ENCODE data around the gene CTDNEP1. TPM values are rescaled to one million over a fixed set of nuclear protein-coding genes. Genes with fewer than 3 reads are reported as not detected.

CTDNEP1 gene
- total and polyA plus RNA-seq, 10 donors: 69.3 to 133 (median 98.0) TPM

DNA sequence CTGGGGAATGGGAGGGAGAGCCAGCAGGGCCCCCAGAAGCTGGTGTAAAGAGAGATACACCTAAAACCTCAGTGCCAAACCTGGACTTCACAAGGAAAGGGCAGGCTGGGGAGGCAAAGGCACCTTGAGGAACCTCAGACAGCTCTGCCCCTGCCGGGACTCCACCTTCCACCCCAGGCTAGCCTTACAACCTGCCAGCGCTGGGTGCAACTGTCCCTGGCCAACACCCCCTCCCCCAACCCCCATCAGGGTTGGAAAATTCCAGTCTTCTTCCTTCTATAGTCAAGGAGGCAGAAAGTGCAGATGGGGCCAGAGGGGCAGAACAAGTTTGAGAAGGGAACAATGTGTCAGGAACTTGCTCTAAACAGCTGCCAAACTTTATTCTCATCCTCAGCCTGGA, 40.7 kb upstream of the CTDNEP1 start:
- Histone ChIP-seq H3K27me3 (replicated peaks in 1 of 7) (peaks cover 0 to 96% (median 38%) of the 10 kb centered on the region in 7 donors), H3K4me1 (peaks cover 17 to 40% (median 33%) of the 10 kb centered on the region in 6 donors), H3K9me3 (no peaks in the 10 kb centered on the region), H3K4me3 (no peak overlapping the region), H3K36me3 (no peaks in the 10 kb centered on the region), H3K27ac (no peak overlapping the region)
- 33 to 95% (median 83%) methylated on average over 1 to 2 of the region's 2 CpGs for WGBS, 5 donors
- TF ChIP-seq, protein P1, sequence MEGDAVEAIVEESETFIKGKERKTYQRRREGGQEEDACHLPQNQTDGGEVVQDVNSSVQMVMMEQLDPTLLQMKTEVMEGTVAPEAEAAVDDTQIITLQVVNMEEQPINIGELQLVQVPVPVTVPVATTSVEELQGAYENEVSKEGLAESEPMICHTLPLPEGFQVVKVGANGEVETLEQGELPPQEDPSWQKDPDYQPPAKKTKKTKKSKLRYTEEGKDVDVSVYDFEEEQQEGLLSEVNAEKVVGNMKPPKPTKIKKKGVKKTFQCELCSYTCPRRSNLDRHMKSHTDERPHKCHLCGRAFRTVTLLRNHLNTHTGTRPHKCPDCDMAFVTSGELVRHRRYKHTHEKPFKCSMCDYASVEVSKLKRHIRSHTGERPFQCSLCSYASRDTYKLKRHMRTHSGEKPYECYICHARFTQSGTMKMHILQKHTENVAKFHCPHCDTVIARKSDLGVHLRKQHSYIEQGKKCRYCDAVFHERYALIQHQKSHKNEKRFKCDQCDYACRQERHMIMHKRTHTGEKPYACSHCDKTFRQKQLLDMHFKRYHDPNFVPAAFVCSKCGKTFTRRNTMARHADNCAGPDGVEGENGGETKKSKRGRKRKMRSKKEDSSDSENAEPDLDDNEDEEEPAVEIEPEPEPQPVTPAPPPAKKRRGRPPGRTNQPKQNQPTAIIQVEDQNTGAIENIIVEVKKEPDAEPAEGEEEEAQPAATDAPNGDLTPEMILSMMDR (IDR thresholded peaks at IDR 0.05 in 8 of 11, conservative IDR thresholded peaks at IDR 0.05 in 3 of 11): no peak
- TF ChIP-seq POLR2A (IDR thresholded peaks at IDR 0.05) (no peak), POLR2AphosphoS5 (IDR thresholded peaks at IDR 0.05) (no peak)
- DNase-seq: no peak
- intact Hi-C loops (cut with DNase I; ENCODE audit: low total_unique reads): loop anchor here (10.0 kb wide), 1 partner anchor 53 kb away; no protein-coding TSS in a partner anchor

DNA sequence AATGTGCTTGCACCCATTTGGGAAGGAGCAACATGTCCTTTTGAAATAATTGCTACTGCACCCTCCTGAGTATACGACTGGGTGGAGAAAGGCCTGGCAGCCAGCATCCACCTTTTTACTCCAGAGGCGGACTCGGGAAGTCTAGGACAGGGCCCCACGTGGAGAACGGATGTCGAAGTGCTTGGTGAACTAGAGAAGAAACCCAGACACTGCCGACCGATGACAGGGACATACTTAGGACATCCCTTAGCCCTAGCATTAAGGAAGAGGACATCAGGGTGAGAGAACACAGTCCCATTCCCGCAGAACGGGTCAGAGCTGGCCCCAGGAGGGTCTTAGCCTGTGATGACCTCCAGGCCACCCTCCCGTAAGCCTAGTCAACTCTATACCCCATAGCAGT, 39.2 kb upstream of the CTDNEP1 start:
- Histone ChIP-seq H3K4me3 (no peak overlapping the region), H3K36me3 (no peaks in the 10 kb centered on the region), H3K9me3 (no peaks in the 10 kb centered on the region), H3K27ac (no peak overlapping the region), H3K27me3 (replicated peaks in 1 of 7) (peaks cover 0 to 95% (median 30%) of the 10 kb centered on the region in 7 donors), H3K4me1 (peaks cover 8 to 27% (median 21%) of the 10 kb centered on the region in 6 donors)
- no peak for DNase-seq
- TF ChIP-seq, protein P1 (IDR thresholded peaks at IDR 0.05 in 8 of 11, conservative IDR thresholded peaks at IDR 0.05 in 3 of 11): no peak
- no peak for TF ChIP-seq POLR2A (IDR thresholded peaks at IDR 0.05)
- no peak for TF ChIP-seq POLR2AphosphoS5 (IDR thresholded peaks at IDR 0.05)
- WGBS, 5 donors: 73 to 90% (median 84%) methylated on average over 11 of the region's 11 CpGs
- intact Hi-C loops (cut with DNase I; ENCODE audit: low total_unique reads): loop anchor here (10.0 kb wide), 1 partner anchor 54 kb away; no protein-coding TSS in a partner anchor

DNA sequence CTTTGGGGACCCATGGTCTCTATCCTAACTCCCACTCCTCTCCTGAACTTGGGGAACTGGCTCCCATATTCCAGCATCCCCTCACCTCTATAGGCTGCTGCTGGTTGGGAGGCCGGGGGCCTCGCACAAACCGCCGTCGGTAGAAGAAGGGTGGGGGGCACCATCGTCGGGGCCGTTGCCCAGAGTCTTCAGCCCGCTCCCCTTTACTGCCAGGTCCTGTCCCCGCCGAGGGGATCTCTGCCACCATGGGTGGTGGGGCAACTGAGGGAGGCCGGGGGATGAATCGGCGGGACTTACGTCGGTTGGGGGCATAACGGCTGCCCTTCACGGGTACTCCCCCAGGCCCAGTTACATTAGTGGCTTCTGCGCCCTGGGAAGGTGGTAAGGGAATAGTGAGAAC, 38.6 kb upstream of the CTDNEP1 start:
- TF ChIP-seq, protein P1 (IDR thresholded peaks at IDR 0.05 in 8 of 11, conservative IDR thresholded peaks at IDR 0.05 in 3 of 11): no peak
- no peak for TF ChIP-seq POLR2AphosphoS5 (IDR thresholded peaks at IDR 0.05)
- intact Hi-C loops (cut with DNase I; ENCODE audit: low total_unique reads): loop anchor here (10.0 kb wide), 1 partner anchor 55 kb away; no protein-coding TSS in a partner anchor
- no peak for DNase-seq
- Histone ChIP-seq H3K9me3 (no peaks in the 10 kb centered on the region), H3K27me3 (replicated peaks in 1 of 7) (peaks cover 0 to 95% (median 25%) of the 10 kb centered on the region in 7 donors), H3K36me3 (no peaks in the 10 kb centered on the region), H3K27ac (no peak overlapping the region), H3K4me3 (no peak overlapping the region), H3K4me1 (peaks cover 6 to 22% (median 15%) of the 10 kb centered on the region in 6 donors)
- WGBS, 5 donors: 88 to 93% (median 92%) methylated on average over 19 of the region's 19 CpGs

DNA sequence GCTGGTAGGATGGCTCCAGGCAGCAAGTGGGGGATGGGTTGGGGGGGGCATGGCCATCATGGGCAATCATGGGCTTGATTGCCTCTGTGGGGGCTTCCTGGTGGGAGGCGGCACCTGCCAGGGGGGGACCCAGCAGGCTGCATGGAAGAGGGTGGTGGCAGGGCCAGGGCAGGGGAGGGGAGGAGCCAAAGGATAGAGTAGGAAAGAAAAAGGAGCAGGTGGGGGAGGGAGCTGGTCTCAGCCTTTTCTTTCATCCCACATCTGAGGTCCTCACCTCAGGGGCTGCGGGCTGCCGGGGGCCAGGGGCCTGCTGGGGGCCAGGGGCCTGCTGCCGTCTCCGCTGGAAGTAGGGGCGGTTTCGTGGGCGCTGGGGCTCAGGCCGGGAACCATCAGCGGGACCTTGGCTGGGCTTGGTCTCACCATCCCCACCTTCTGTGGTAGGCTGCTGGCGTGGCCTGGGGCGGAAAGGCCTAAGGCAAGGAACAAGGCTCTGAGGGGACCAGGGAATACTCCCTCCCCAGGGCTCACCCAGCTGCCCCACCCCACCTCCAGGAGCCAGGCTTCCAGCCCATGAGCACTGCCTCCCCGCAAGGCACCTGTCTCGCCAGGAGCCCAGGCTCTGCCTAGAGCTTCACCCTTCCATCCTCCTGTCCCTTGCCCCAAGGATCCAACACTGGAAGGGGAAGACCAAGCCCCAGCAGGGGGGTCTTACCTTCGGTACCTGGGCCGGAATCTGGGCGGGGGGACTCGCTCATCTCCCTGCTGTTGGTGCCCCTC, 37.9 kb upstream of the CTDNEP1 start:
- Histone ChIP-seq H3K4me3 (no peak overlapping the region), H3K4me1 (peaks cover 0 to 15% (median 8%) of the 10 kb centered on the region in 6 donors), H3K9me3 (no peaks in the 10 kb centered on the region), H3K27me3 (replicated peaks in 1 of 7) (peaks cover 0 to 95% (median 18%) of the 10 kb centered on the region in 7 donors), H3K36me3 (no peaks in the 10 kb centered on the region), H3K27ac (no peak overlapping the region)
- DNase-seq: no peak
- 86 to 90% (median 88%) methylated on average over 15 to 18 of the region's 18 CpGs for WGBS, 5 donors
- TF ChIP-seq POLR2AphosphoS5 (IDR thresholded peaks at IDR 0.05) (no peak), POLR2A (IDR thresholded peaks at IDR 0.05) (no peak)
- TF ChIP-seq, protein P1 (IDR thresholded peaks at IDR 0.05 in 8 of 11, conservative IDR thresholded peaks at IDR 0.05 in 3 of 11): no peak
- intact Hi-C loops (cut with DNase I; ENCODE audit: low total_unique reads): loop anchor here (10.0 kb wide), 1 partner anchor 55 kb away; no protein-coding TSS in a partner anchor

All from spleen (tissue), 11 donors.